Measurements from ENCODE around the gene GGTLC3. TPM values are rescaled to one million over a fixed set of nuclear protein-coding genes. Genes with fewer than 3 reads are reported as not detected.
"Not testable (repeated sequence)": the region's sequence is repeated elsewhere in the genome, so short reads cannot be mapped to it uniquely, and the experiment has no call there.

The GGTLC3 gene
- total RNA-seq = 10 to 100 TPM in 1 of 4 donors, 1 to 10 TPM in 1, not detected in 2; 6.4 to 13.3 TPM

DNA sequence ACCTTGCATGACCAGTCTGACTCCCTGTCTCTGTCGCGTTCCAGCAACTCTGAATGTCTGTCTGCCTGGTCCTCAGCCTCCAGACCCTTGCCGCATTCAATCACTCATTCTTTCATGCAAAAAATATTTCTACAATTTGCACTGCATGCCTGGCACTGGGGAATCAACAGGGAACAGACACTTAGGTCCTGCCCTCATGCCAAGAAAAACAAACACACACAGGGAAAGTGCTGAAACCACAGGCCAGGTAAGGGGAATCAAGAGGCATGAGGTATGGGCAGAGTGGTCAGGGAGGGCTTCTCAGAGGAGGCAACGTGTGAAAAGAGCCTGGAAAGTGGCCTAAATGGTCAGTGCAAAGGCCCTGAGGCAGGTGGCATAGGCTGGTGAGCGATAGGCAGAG is at the start of gene GGTLC3:
Gene GGTLC3 (minus strand): TSS at position 101 of the 400 bp plus-strand sequence. CDS start 264 bp downstream, outside the sequence.
- H3K27ac ChIP-seq; H3K4me3 ChIP-seq (replicated peaks in 1 of 3); H3K9me3 ChIP-seq; H3K4me1 ChIP-seq; H3K36me3 ChIP-seq; intact Hi-C loops (cut with DNase I); H3K27me3 ChIP-seq; DNase-seq: not testable (repeated sequence)
- WGBS, 2 donors = 62% methylated on average over 3 of the region's 5 CpGs; no CpG with 5 or more reads in 1 of the 2 donors

DNA sequence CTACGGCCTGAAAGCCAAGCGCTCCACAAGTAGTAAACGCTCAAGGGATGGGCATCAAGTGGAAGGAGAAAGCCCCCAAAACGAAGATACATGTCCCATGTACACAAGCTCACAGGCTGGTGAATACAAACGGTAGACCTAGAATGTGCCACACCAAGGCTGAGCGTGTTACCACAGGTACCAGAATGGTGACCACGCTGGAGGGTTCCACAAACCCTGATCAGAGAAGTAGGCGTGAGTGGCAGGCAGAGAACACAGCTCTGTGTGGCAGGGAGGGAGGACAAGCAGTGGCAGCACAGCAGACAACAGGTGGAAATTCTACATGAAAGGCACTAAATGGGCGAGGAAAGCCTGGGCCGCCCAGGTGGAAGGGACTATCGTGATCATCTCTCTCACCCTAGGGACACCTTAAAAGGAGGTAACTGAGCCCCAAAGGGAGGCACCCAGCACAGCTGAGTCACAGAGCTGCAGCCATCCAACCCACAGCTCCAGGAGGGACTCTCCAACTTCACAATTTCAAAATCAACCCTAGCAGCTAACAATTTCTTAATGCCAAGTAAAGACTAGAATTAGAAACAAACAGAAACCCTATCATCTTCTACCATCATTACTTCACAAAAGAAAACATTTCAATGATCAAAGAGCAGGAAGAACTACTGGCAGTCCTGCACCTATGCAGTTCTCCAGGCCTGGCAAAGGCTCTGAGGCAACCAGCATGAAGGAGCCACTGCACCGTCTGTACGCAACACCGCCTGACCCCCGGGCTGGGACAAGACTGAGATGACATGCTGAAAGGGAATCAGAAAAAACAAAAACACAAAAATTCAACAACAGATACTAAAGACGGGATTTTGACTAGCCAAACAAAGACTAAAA is 42.4 kb upstream of the GGTLC3 start:
- H3K27ac ChIP-seq; H3K9me3 ChIP-seq; H3K4me1 ChIP-seq; intact Hi-C loops (cut with DNase I); DNase-seq; H3K27me3 ChIP-seq; H3K4me3 ChIP-seq (replicated peaks in 1 of 3); H3K36me3 ChIP-seq: not testable (repeated sequence)
- WGBS, 2 donors = no CpG with 5 or more reads among the region's 16 CpGs

DNA sequence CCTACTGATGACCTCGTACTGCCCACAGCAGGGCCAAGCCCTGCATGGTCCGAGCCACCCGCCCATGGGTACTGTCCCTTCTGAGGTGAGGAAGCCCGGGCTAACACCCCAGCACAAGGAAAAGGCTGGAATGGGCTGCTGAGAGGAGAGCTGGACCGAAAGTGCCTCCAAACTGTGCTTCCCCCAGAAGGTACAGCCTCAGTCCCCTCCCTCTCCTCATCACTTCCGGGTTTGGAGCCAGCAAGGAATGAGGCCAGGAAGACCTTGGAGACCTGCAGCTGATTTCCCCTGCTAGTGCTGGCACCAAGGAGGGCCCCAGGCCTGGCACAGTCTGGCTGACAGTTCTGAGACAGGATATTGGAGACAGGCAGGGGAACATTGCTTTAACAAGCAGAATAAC is 41.0 kb upstream of the GGTLC3 start:
- H3K4me1 ChIP-seq; H3K36me3 ChIP-seq; H3K27ac ChIP-seq; DNase-seq; intact Hi-C loops (cut with DNase I); H3K27me3 ChIP-seq; H3K9me3 ChIP-seq; H3K4me3 ChIP-seq (replicated peaks in 1 of 3): not testable (repeated sequence)
- no CpG with 5 or more reads among the region's 6 CpGs for WGBS, 2 donors

DNA sequence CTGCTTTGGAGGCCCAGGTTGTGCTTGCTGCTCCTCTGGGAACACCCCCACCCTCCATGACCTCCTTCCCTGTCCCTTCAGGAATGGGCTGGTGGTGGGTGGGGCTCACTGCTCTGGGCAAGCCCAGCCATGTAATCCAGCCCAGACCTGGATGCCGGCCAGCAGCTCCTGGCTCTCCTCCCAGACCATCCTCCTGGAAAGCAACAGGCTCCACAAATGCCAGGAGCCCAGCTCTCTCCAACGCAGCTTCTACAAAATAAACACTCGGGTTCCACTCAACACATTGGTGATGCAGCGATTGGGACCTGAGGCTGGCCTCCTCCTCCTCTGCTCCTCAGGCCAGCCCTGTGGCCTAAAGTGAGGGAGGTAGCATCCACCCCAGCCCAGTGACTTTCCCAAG is 40.6 kb upstream of the GGTLC3 start:
- intact Hi-C loops (cut with DNase I); H3K27ac ChIP-seq; H3K9me3 ChIP-seq; H3K4me1 ChIP-seq; DNase-seq; H3K4me3 ChIP-seq (replicated peaks in 1 of 3); H3K36me3 ChIP-seq; H3K27me3 ChIP-seq: not testable (repeated sequence)
- no CpG with 5 or more reads among the region's 4 CpGs for WGBS, 2 donors

DNA sequence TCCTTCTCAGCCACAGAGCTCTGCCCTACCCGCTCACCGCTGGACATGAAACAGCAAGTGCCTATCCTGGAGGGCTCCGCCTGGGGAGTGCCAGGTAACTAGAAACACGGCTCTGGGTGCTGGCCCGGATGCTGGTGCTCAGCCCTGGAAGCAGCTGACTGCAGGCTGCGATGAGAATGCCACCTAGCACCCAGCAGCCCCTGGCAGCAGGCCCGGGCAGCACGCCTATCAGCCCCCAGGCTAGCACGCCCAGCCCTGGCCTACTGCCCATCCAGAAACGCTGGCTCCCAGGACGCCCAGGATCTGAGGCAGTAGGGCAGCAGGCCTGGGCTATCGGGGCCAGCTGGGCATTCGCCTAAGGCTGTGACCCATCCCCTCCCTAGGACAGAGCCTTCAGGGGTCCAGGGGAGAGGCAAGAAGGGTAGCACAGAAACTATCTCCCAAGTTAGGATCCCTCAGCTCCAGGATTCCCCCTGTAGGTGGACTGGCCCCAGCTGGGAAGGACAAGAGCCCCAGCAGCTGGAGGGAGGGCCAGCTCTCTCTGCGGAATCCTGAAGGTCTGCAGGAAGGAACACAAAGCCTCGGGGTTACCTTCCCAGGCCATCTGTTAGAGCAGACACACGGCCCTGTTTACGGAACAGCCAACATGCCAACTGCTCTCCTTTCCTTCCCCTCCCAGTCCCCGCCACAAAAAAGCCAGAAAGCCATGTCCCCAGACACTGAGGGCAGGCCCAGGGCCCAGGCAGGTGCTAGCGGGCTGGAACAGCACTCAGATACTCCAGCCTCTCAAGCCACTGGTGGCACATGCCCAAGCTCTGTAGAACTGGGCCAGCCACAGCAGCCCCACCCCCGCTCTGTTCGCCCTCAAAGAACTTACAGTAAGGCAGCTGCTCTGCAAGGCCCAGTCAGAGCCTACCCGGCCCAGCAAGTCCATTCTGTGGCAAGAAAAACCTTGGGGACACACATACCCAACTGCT is 36.6 kb upstream of the GGTLC3 start:
- WGBS, 2 donors = no CpG with 5 or more reads among the region's 22 CpGs
- DNase-seq; H3K4me3 ChIP-seq (replicated peaks in 1 of 3); H3K9me3 ChIP-seq; H3K4me1 ChIP-seq; H3K36me3 ChIP-seq; H3K27me3 ChIP-seq; H3K27ac ChIP-seq; intact Hi-C loops (cut with DNase I): not testable (repeated sequence)

DNA sequence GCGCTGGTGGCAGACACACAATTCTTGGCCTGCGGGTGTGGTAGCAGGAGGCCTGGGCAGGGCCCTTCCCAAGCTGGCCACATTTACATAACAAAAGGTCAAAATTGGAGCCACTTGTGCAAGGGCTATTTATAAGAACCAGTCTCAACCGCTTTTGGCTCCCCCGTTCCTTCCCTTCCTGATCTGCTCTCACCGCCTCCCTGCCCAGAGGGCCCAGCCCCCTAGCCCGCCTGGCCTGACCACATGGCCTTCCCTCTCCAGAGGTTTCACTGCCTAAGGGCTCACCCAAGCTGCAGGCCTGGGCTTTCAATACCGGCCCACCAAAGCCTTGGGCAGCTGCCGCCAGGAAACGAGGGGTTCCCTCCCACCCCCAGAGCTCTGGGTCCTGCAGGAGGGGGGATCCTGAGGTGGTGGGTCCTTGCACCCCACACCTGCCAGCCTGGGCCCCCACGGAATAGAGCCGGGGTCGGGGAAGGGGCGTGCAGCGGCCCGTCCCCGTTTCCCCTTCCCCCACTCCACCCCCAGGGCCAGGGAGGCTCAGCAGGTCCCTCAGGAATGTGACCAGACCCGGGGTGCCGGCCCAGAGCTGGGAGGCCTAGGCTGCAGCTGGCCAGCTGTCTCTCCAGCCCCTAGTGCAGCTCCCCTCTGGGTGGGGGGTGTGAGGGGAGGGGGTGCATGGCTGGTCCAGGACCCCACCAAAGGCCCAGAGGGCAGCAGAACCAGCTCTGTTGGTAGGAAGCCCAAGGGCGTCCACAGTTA is 35.1 kb upstream of the GGTLC3 start:
- H3K4me3 ChIP-seq (replicated peaks in 1 of 3); DNase-seq; H3K27me3 ChIP-seq; intact Hi-C loops (cut with DNase I); H3K36me3 ChIP-seq; H3K9me3 ChIP-seq; H3K27ac ChIP-seq; H3K4me1 ChIP-seq: not testable (repeated sequence)
- no CpG with 5 or more reads among the region's 19 CpGs for WGBS, 2 donors

DNA sequence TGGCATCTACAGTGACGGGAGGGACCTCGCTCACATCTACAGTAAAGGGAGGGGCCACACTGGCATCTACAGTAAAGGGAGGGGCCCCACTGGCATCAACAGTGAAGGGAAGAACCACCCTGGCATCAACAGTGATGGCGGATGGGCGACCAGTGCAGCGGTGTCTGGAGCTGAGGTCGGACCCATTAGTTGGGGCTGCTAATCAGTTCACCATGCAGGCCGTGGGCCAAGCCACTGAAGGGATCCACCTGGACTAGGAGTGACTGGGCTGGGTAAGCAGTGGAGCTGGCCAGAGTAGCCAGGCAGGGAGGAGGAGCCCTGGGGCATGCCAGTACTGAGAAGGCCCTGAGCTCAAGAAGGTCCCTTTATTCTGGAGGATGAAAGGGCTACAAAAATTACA is 33.1 kb upstream of the GGTLC3 start:
- H3K36me3 ChIP-seq; H3K9me3 ChIP-seq; DNase-seq; H3K27me3 ChIP-seq; H3K27ac ChIP-seq; intact Hi-C loops (cut with DNase I); H3K4me3 ChIP-seq (replicated peaks in 1 of 3); H3K4me1 ChIP-seq: not testable (repeated sequence)
- WGBS, 2 donors = no CpG with 5 or more reads among the region's 7 CpGs

DNA sequence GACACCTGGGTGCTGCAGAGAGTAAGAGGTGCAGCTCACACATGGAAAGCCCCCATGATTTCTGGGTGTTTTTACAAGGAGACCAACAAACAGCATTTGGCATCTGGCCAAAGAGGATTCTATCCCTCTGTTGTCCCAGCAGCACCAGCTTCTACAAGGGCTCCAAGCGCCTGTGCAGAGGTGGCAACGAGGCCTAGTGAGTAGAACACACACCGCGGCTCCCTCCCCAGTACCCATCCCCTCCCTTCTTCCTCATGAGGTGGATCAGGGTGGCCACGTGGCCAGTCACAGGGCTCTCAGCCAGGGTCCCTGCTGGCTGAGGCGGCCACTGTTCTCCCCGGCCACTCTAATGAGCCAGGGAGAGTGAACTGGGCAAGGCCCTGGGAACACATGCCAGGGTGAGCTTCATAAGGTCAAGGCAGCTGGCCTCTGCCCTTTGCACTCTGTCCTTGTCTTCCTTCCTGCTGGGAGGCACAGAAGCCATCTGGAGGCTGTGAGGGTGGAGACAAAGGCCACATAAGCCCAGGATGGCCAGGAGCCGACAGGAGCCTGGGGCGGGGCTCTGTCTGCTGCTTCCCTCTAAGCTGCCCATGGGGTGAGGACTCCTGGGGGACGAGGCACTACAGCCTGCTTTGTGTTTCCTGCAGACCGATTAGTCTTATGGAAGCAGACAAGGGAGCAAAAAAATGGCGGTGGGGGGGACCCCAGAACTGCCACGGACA is 31.7 kb upstream of the GGTLC3 start:
- intact Hi-C loops (cut with DNase I); H3K4me1 ChIP-seq; H3K9me3 ChIP-seq; DNase-seq; H3K4me3 ChIP-seq (replicated peaks in 1 of 3); H3K27ac ChIP-seq; H3K27me3 ChIP-seq; H3K36me3 ChIP-seq: not testable (repeated sequence)
- WGBS, 2 donors = 70% methylated on average over 3 of the region's 13 CpGs; no CpG with 5 or more reads in 1 of the 2 donors

DNA sequence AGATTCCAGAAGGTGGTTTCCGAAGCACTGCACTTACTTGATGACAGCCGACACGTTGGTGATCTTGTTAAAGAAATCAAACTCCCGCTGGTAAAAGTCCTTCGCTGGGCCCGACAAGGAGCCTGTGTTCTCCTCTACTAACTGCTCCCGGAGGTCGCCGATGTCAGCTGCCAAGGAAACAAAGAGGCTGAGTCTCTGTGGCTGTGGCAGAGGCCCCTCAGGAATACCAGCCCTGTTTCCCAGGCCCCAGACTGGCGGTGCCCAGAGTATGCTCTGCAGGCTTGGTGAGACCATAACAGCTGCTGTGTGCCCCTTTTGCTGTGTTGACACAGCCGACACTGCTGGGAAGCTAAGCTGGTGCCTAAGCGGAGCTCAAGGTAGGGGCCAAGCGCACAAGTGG is 26.7 kb upstream of the GGTLC3 start:
- H3K4me3 ChIP-seq (replicated peaks in 1 of 3); DNase-seq; H3K9me3 ChIP-seq; H3K36me3 ChIP-seq; H3K4me1 ChIP-seq; H3K27me3 ChIP-seq; H3K27ac ChIP-seq; intact Hi-C loops (cut with DNase I): not testable (repeated sequence)
- no CpG with 5 or more reads among the region's 13 CpGs for WGBS, 2 donors

DNA sequence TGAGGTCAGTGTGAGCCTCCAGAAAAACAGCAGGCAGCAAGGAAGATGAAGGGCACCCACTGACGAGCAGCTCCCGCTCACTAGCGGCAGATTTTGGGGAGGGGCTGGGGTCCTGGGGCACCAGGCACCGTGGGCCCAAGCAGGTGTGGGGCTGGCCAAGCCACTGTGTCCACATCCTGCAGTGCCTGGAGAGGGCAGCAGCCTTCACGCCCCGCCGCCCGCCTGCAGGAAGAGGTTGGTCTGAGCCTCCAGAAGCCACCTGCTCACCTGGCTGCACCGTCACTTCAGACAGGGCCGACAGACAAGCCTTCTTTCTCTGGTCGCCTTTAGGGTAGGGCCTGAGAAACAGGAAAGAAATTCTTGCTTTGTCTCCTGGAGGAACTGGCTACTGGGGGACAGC is 25.4 kb upstream of the GGTLC3 start:
- H3K9me3 ChIP-seq; H3K27me3 ChIP-seq; H3K27ac ChIP-seq; H3K4me1 ChIP-seq; H3K4me3 ChIP-seq (replicated peaks in 1 of 3); DNase-seq; H3K36me3 ChIP-seq; intact Hi-C loops (cut with DNase I): not testable (repeated sequence)
- WGBS, 2 donors = no CpG with 5 or more reads among the region's 11 CpGs

DNA sequence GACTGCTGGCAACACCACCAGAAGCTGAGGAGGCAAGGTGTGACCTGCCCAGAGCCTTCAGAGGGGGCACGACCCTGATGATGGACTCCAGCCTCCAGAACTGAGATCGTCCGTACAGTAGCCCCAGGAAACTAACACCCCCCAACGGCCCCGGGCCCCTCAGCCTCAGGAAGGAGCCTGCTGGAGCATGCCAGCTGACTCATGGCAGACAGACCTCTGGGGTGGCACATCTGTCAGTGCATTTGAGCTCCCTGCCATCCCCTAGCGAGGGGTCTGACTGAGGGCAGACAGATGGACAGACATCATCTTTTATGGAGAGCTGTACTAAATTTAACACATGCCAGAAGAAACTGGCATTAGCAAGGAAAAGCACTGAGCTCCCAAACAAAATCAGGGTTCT is 22.0 kb upstream of the GGTLC3 start:
- H3K27me3 ChIP-seq; H3K27ac ChIP-seq; intact Hi-C loops (cut with DNase I); H3K4me3 ChIP-seq (replicated peaks in 1 of 3); H3K9me3 ChIP-seq; H3K36me3 ChIP-seq; H3K4me1 ChIP-seq; DNase-seq: not testable (repeated sequence)
- WGBS, 2 donors = no CpG with 5 or more reads among the region's 6 CpGs

DNA sequence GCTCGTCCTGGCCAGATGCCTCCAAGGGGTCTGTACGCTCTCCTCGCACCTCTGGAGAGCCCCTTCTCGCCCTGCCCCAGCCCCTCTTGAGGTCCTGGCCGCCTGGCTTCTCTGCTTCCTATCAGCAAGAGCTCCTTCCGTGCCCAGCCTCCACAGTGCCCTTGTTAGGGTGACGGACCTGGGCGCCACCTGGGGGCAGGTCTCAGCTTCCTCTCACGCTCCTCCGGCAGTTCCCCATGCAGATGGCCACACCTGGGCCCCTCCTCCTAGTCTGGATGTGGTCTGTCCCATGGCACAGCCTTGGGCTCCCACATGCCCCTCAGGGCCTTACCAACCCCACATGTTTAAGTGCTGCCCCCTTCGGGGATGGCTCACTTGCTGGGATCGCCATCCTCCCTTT is 16.4 kb upstream of the GGTLC3 start:
- H3K27ac ChIP-seq; H3K4me1 ChIP-seq; intact Hi-C loops (cut with DNase I); H3K27me3 ChIP-seq; H3K9me3 ChIP-seq; DNase-seq; H3K36me3 ChIP-seq; H3K4me3 ChIP-seq (replicated peaks in 1 of 3): not testable (repeated sequence)
- no CpG with 5 or more reads among the region's 12 CpGs for WGBS, 2 donors
